Caco-2 (cell line): ENCODE results near the gene SNAP47. TPM values are rescaled to one million over a fixed set of nuclear protein-coding genes. Genes with fewer than 3 reads are reported as not detected.

Experiments used
- BruUV-seq: library from RNA; stranded (reverse); fragments of 400-500 nt; replicated peaks from 2 replicates; lab custom pipeline; 2021; lab: Mats Ljungman, UMichigan
- CTCF ChIA-PET: fragments of 300-600 bp; sonication (Branson Sonifier 250); formaldehyde crosslinking; loops from one replicate; lab custom pipeline; 2022; ENCODE audit warnings: antibody characterized with exemption; lab: Charles Lee
- POLR2A ChIA-PET: fragments of 300-600 bp; sonication (Branson Sonifier 250); formaldehyde crosslinking; loops from one replicate; lab custom pipeline; 2022; ENCODE audit warnings: antibody characterized with exemption; lab: Charles Lee
- DNase-seq, 2 experiments: peaks; one replicate each; pipeline versions ENCODE4 v3.0.0 to v3.0.0-alpha.2; 2020 to 2022
- H3K27me3 ChIP-seq: replicated peaks from 2 replicates; pipeline ENCODE4 v1.6.0; 2011; ENCODE audit warnings: low read length; ENCODE audit not compliant: control insufficient read depth, insufficient read depth
- H3K36me3 ChIP-seq: 2 replicates; pipeline ENCODE4 v1.5.1; 2011; ENCODE audit warnings: low read length; ENCODE audit not compliant: control insufficient read depth, insufficient read depth
- H3K4me1 ChIP-seq: fragments of 250-450 bp; sonication (Bioruptor Pico); 2 replicates; pipeline ENCODE4 v1.5.1; 2020; ENCODE audit warnings: mild to moderate bottlenecking
- H3K4me3 ChIP-seq: 2 replicates; pipeline ENCODE4 v1.5.1; 2011; ENCODE audit warnings: low read depth, mild to moderate bottlenecking, control low read depth, low read length
- H3K9me3 ChIP-seq: fragments of 250-450 bp; sonication (Bioruptor Pico); 2 replicates; pipeline ENCODE4 v1.5.1; 2020; ENCODE audit warnings: mild to moderate bottlenecking, moderate library complexity
- H3K27ac Mint-ChIP-seq: one replicate; pipeline ENCODE4 v1.8.0; 2022; ENCODE audit warnings: mixed read lengths; ENCODE audit not compliant: unreplicated experiment
- H3K27me3 Mint-ChIP-seq: one replicate; pipeline ENCODE4 v1.8.0; 2022; ENCODE audit warnings: mixed read lengths; ENCODE audit not compliant: insufficient read depth, unreplicated experiment
- H3K36me3 Mint-ChIP-seq: one replicate; pipeline ENCODE4 v1.8.0; 2022; ENCODE audit warnings: mild to moderate bottlenecking, mixed read lengths; ENCODE audit not compliant: insufficient read depth, unreplicated experiment
- H3K4me1 Mint-ChIP-seq: one replicate; pipeline ENCODE4 v1.8.0; 2022; ENCODE audit warnings: low read depth, mixed read lengths; ENCODE audit not compliant: unreplicated experiment
- H3K4me3 Mint-ChIP-seq: one replicate; pipeline ENCODE4 v1.8.0; 2022; ENCODE audit warnings: mild to moderate bottlenecking, moderate library complexity, mixed read lengths; ENCODE audit not compliant: unreplicated experiment
- H3K9me3 Mint-ChIP-seq: one replicate; pipeline ENCODE4 v1.8.0; 2022; ENCODE audit warnings: mixed read lengths; ENCODE audit not compliant: unreplicated experiment
- CTCF ChIP-seq, 2 experiments: fragments of 200-600 bp in 1 of 2; IDR thresholded peaks; 1 replicate in 1 of 2; 2 replicates in 1 of 2; pipeline versions ENCODE4 v1.5.1 to v1.8.0; 2011 to 2022; ENCODE audit warnings: antibody characterized with exemption in 1 of 2, control low read depth in 1 of 2, inconsistent platforms in 1 of 2, low read depth in 1 of 2, low read length in 1 of 2, mild to moderate bottlenecking in 1 of 2, moderate library complexity in 1 of 2; ENCODE audit not compliant: insufficient read depth in 1 of 2, severe bottlenecking in 1 of 2, unreplicated experiment in 1 of 2
- intact Hi-C: fragments of 100-400 bp; cut with micrococcal nuclease; formaldehyde crosslinking; loops from one replicate; pipeline ENCODE4 v1.10.0; 2022; ENCODE audit not compliant: unreplicated experiment
- total RNA-seq: library from RNA; stranded (reverse); gene quantifications from 2 replicates; pipeline ENCODE4 v1.2.3, GENCODE V29; 2022

The SNAP47 gene
- total RNA-seq, 1 experiment from 2014 or later: 29.1 TPM

GRCh38 chr1:227747948-227748495 lies 12.8 kb downstream of the SNAP47 start:
- H3K4me1 Mint-ChIP-seq: no peaks in the 10 kb centered on the region
- Histone ChIP-seq H3K9me3 (no peaks in the 10 kb centered on the region), H3K4me3 (no peak overlapping the region), H3K36me3 (peaks cover 1% of the 10 kb centered on the region), H3K4me1 (no peaks in the 10 kb centered on the region), H3K27me3 (no peaks in the 10 kb centered on the region)
- H3K27me3 Mint-ChIP-seq: no peaks in the 10 kb centered on the region
- H3K4me3 Mint-ChIP-seq: no peak overlapping the region
- peaks cover 8% of the 10 kb centered on the region for H3K36me3 Mint-ChIP-seq
- CTCF ChIA-PET: no interaction called here
- POLR2A ChIA-PET: no interaction called here
- no peak for DNase-seq
- H3K27ac Mint-ChIP-seq: no peak overlapping the region
- no peak for TF ChIP-seq CTCF (IDR thresholded peaks at IDR 0.05; ENCODE audit: insufficient read depth in 1 of 2, low read depth in 1 of 2, low read length in 1 of 2, severe bottlenecking in 1 of 2, unreplicated experiment in 1 of 2)
- BruUV-seq: no TSS peak
- H3K9me3 Mint-ChIP-seq: no peaks in the 10 kb centered on the region
- intact Hi-C loops: no loop called here

- no peaks in the 10 kb centered on the region for H3K9me3 ChIP-seq
- BruUV-seq: no TSS peak
- Mint-ChIP-seq H3K27ac (no peak overlapping the region), H3K4me3 (no peak overlapping the region), H3K9me3 (no peaks in the 10 kb centered on the region), H3K36me3 (peaks cover 8% of the 10 kb centered on the region), H3K27me3 (no peaks in the 10 kb centered on the region), H3K4me1 (no peaks in the 10 kb centered on the region)
- TF ChIP-seq CTCF (IDR thresholded peaks at IDR 0.05; ENCODE audit: insufficient read depth in 1 of 2, low read depth in 1 of 2, low read length in 1 of 2, severe bottlenecking in 1 of 2, unreplicated experiment in 1 of 2): no peak
- no peak for DNase-seq
- no peak overlapping the region for H3K4me3 ChIP-seq
- H3K36me3 ChIP-seq: peaks cover 3% of the 10 kb centered on the region
- intact Hi-C loops: no loop called here
- ChIA-PET CTCF (no interaction called here), POLR2A (no interaction called here)
- H3K27me3 ChIP-seq: no peaks in the 10 kb centered on the region
- no peaks in the 10 kb centered on the region for H3K4me1 ChIP-seq
Measured at GRCh38 chr1:227748496-227749182, 13.4 kb downstream of the SNAP47 start.

GRCh38 chr1:227749225-227749624 lies 14.0 kb downstream of the SNAP47 start:
- intact Hi-C loops: no loop called here
- ChIA-PET POLR2A (no interaction called here), CTCF (no interaction called here)
- no TSS peak for BruUV-seq
- H3K27me3 ChIP-seq: no peaks in the 10 kb centered on the region
- H3K27me3 Mint-ChIP-seq: no peaks in the 10 kb centered on the region
- no peaks in the 10 kb centered on the region for H3K9me3 Mint-ChIP-seq
- H3K9me3 ChIP-seq: no peaks in the 10 kb centered on the region
- DNase-seq: no peak
- TF ChIP-seq CTCF (IDR thresholded peaks at IDR 0.05; ENCODE audit: insufficient read depth in 1 of 2, low read depth in 1 of 2, low read length in 1 of 2, severe bottlenecking in 1 of 2, unreplicated experiment in 1 of 2): no peak
- H3K36me3 ChIP-seq: peaks cover 3% of the 10 kb centered on the region
- H3K4me3 ChIP-seq: no peak overlapping the region
- H3K4me1 ChIP-seq: no peaks in the 10 kb centered on the region
- H3K27ac Mint-ChIP-seq: no peak overlapping the region
- H3K4me3 Mint-ChIP-seq: no peak overlapping the region
- H3K4me1 Mint-ChIP-seq: no peaks in the 10 kb centered on the region
- H3K36me3 Mint-ChIP-seq: peaks cover 8% of the 10 kb centered on the region
